AG09309 (cell line): ENCODE measurements around the gene SPOUT1.
"Not testable (repeated sequence)": the region's sequence is repeated elsewhere in the genome, so short reads cannot be mapped to it uniquely, and the experiment has no call there.

Experiments
- DNase-seq: peaks from one replicate; pipeline ENCODE4 v3.0.0-alpha.2; 2010; ENCODE audit warnings: low read depth
- H3K4me3 ChIP-seq: 2 replicates; pipeline ENCODE4 v1.5.1; 2011; ENCODE audit warnings: mild to moderate bottlenecking, low read depth, low read length, moderate library complexity; ENCODE audit not compliant: control insufficient read depth
- CTCF ChIP-seq: IDR thresholded peaks from 2 replicates; pipeline ENCODE4 v1.5.1; 2011; ENCODE audit warnings: mild to moderate bottlenecking, low read depth, low read length, inconsistent platforms; ENCODE audit not compliant: insufficient read depth, control insufficient read depth; ENCODE audit errors: missing control alignments

The SPOUT1 gene

GRCh38 chr9:128781187-128782070, 48.2 kb downstream of the SPOUT1 start:
- no peak for DNase-seq
- TF ChIP-seq CTCF: no peak
- H3K4me3 ChIP-seq: no peak overlapping the region

GRCh38 chr9:128780093-128780492, 49.5 kb downstream of the SPOUT1 start:
- not testable (repeated sequence) for H3K4me3 ChIP-seq, DNase-seq

GRCh38 chr9:128774804-128775203, 54.8 kb downstream of the SPOUT1 start:
- H3K4me3 ChIP-seq: no peak overlapping the region
- no peak for DNase-seq
- no peak for TF ChIP-seq CTCF

GRCh38 chr9:128773049-128773448, 56.5 kb downstream of the SPOUT1 start:
- no peak overlapping the region for H3K4me3 ChIP-seq
- TF ChIP-seq CTCF: no peak
- DNase-seq: no peak

GRCh38 chr9:128771745-128772519, 57.7 kb downstream of the SPOUT1 start, which contains the start of gene ZER1:
Gene ZER1 (minus strand): TSS chr9:128771927. CDS start chr9:128755565, 16,362 bp downstream.
- peak; percentile 41 for DNase-seq
- H3K4me3 ChIP-seq: peak within 1 kb of the TSS; percentile 93
- no peak for TF ChIP-seq CTCF

GRCh38 chr9:128771094-128771721, 58.4 kb downstream of the SPOUT1 start:
- no peak for DNase-seq
- H3K4me3 ChIP-seq: peak overlapping the region; percentile 93
- no peak for TF ChIP-seq CTCF
